Fibroblast of skin of back (primary cell): ENCODE results near the gene RERE.
"Not testable (repeated sequence)": the region's sequence is repeated elsewhere in the genome, so short reads cannot be mapped to it uniquely, and the experiment has no call there.

Experiments
- DNase-seq: peaks from one replicate; pipeline ENCODE4 v3.0.0-alpha.2; 2013

The RERE gene

DNA sequence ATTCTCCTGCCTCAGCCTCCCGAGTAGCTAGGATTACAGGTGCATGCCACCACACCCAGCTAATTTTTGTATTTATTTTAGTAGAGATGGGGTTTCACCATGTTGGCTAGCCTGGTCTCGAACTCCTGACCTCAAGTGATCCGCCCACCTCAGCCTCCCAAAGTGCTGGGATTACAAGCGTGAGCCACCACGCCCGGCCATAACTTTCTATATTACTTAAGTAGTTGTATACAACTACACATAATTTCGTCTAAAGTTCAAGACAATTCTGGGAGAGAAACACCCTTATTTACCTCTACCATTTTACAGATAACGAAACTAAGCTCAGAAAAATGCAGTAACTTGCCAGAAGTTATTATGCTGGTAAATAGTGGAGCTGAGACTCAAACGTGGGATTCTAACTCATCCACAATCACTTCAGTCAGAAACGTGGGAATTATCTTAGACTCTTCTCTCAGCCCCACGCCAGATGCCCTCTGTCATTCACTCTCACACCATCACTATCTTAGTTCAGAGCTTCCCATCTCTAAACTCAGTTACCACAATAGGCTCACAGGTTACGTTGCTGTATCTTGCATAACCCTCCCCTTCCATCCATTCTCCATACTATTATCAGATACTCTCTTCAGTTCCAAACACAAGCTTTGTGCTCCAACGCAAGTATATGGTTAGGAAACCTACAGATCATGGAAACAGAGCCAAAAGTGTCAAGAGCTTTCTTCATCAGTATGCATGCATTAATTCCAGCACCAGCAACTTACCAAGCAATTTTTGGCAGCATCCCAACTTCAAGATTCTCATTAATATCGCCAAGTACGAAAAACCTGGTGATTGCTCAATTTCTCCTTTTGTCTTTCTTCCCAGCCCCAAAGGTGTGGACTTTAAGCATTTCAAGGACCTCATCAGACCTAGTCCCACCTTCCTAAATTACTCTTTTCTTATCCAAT, 69.3 kb downstream of the RERE start:
- no peak for DNase-seq

DNA sequence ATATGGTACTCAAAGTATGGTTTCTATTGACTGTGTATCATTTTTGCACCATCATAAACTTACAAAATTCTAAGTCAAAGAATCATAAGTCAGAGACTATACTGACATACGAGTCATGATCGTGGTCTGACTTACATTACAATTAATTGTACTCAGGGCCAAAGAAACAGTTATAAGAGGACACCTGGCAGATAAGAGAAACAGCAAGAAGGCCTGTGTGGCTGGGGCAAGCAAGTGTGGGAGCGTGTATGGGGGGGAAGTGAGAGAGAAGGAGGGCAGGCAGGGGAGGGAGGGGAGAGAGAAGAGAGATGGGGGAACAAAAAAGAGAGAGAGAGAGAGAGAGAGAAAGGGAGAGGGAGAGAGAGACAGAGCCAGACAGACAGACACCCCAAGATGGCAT, 70.9 kb downstream of the RERE start:
- peak; percentile 18 for DNase-seq

DNA sequence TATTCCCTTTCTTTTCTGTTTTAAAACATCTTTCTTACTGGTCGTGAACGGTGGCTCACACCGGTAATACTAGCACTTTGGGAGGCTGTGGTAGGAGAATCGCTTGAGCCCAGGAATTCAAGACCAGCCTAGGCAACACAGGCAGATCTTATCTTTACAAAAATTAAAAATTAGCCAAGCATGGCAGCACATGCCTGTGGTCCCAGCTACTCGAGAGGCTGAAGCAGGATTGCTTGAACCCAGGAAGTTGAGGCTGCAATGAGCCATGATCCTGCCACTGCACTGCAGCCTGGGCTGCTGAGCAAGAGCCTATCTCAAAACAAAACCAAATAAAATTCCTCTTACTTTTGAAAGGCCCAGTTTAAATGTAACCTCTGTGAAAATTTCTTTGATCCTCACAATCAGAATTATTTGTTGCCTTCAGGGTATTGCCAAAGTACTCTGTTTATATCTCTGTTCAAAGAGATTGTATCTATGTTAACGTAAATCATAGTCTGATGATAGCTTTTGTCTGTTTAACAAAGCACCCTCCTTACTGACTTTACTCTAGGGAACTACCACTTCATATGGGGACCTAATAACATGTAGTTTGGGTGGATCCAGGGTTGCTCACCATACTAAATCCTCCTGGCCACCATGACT, 71.6 kb downstream of the RERE start:
- no peak for DNase-seq

DNA sequence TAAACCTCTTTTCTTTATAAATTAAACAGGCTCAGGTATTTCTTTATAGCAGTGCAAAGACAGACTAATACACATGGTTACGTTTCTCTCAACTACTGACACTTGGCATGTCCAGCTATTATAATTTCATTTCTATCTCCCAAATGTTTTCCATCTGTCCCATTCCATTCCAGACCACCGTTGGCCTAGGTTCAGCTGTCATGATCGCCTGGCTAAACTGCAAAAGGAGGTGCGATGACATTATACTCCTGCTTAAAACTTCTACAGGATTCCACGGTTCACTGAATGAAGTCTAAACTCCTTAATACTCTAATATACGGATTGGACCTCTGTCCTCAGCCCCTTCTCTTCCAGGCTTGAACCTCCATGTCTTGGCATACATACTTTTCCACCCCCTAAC, 72.1 kb downstream of the RERE start:
- DNase-seq = no peak

DNA sequence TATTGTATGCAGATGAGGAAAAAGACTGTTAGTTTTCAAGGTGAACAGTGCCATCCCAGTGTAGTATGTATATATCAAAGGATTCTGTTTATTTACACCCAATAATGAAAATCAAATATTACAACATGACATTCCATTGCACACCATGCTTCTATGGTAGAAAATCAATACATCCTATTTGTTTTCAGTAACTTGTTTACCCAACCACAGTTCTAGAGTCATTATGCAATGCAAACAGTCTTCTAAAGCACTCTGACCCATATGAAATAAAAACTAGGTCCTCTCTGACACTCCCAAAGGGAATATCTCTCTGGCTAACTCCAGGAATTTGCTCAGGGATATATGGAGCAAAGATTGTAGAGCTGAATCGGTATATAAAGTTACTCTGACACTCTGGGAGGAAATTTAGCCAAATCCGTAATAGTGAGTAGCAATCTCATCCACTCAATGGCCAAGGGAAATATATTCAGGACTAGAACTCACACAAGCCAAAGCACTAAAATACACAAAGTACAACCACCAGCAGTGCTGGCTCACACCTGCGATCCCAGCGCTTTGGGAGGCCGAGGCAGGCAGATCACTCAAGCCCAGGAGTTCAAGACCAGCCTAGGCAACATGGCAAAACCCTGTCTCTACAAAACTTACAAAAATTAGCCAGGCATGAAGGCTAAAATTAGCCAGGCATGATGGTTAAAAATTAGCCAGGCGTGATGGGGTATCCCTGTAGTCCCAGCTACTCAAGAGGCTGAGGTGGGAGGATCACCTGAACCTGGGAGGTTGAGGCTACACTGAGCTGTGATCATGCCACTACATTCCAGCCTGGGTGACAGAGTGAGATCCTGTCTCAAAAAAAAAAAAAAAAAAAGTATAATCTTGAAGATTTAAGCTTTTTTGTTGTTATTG, 75.2 kb downstream of the RERE start:
- DNase-seq = no peak

DNA sequence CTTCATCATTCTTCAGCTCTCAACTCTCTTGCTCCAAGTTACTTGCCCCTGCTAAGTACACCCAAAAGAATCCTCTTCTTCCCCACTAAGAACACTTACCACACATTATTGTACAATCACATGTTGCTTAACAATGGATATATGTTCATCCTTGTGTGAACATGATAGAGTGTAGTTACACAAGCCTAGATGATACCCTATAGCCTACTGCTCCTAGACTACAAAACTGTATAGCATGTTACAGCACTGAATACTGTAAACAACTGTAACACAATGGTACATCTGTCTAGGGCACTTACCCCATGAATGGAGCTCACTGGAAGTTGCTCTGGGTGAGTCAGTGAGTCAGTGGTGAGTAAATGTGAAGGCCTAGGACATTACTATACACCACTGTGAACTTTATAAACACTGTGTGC, 77.4 kb downstream of the RERE start:
- peak; percentile 81 for DNase-seq

DNA sequence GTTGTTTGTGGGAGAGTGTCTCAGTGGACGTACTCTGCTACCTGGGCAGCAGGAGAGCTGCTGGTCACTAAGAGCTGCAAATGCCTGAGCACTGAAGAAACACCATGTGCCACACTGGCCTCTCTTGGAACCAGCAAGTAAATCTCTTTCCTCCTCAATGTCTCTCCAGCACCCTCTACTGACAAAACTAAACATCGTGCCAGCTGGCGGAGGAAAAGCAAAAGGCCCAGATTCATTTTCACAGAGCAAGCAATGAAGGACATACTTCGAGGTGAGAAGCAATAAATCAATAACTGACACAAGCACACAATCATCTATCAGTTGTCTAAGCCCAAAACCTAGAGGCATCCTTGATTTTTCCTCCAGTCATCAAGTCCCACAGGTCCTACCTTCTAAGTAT, 78.1 kb downstream of the RERE start:
- no peak for DNase-seq

DNA sequence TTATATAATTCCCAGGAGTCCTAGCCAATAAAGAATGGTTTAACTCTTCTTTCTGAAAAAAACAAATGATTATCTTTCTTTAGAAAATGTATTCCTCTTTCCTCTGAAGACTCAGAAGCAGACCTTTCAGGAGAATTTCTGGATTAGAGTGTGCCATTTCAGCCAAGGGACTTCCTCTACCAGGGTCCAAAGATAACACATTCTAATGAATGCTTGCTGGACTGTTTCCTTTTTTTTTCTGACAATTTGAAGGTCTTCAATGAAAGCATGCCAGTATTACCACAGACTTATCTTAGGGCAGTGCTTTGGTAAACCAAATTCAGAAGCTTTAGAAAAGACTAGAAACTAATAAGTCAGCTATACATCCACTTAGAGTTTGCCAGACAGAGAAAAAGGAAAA, 80.5 kb downstream of the RERE start:
- DNase-seq = no peak

DNA sequence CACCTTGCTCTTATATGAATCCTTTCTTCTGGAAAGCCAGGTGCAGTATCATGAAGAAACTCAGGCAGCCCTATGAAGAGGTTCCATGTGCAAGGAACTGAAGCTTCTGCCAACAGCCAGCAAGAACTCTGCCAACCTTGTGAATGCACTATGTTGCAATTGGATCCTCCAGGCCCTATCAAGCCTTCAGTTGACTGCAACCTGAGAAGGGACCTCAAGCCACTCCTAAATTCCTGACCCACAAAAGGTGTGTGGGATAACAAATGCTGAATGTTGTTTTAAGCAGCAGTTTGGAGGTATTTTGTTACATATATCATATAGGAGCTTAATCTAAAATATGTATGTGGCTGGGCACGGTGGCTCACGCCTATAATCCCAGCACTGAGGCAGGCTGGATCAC, 84.0 kb downstream of the RERE start:
- DNase-seq = no peak

DNA sequence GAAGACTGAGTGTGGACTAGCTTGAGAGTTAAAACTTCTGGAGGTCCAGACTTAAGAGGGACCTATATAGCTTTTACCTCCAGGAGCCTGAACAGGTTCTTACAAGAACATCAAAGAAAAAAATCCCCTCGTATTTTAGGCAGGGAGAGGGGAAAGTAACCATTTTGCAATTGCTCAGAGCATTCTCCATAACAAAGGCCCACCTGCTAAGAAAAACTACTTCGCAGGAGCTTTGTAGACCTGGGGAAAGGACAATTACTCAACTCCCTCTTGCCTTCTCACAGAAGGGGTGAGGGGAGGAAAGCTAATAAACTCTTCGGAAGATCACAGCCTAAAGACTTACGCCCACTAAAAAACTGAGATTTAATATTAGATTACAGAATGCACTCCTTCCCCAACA, 86.3 kb downstream of the RERE start:
- DNase-seq = no peak

DNA sequence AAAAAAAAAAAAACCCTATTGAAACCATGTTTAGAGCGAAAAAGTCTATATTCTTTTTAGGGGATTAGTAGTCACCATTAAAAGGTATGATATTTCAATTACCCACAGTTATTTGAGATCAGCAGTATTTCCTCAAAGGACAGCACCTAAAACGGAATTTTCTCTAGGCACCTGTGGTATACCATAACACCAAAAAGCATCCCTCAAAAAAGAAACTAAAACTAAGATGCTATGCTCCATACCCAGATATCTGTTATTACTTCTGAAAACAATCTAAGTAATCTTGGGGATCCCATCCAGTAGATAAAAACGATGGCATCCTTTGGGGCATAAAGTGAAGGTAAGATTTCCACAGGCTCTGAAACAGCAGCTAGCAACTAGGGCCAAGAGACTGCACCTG, 89.0 kb downstream of the RERE start:
- no peak for DNase-seq

DNA sequence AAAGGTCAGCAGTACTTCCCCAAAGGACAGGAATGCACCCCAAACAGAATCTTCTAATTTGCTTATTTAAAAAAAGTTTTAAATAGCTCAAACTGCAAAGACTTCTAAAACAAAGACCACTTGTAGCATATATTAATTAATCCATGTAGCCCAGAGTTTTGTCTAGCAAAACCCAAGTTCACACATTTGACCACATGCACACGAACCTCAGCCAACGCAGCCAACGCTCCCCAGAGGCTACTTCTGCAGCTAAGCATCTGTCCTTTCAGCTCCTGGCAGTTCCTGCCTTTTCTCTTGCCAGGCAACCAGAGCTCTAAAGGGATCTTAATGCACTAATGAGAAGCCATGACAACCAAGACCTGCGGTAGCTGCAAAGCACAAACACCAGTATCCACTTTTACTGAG, 89.6 kb downstream of the RERE start:
- no peak for DNase-seq

DNA sequence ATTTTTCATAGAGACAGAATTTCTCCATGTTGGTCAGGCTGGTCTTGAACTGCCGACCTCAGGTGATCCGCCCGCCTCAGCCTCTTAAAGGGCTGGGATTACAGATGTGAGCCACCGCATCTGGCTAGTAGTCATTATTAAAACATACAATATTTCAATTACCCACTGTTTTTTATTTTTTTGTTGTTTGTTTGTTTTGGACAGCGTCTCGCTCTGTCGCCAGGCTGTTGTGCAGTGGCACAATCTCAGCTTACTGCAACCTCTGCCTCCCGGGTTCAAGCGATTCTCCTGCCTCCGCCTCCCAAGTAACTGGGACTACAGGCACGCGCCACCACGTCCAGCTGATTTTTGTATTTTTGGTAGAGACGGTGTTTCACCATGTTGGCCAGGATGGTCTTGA, 90.1 kb downstream of the RERE start:
- not testable (repeated sequence) for DNase-seq

DNA sequence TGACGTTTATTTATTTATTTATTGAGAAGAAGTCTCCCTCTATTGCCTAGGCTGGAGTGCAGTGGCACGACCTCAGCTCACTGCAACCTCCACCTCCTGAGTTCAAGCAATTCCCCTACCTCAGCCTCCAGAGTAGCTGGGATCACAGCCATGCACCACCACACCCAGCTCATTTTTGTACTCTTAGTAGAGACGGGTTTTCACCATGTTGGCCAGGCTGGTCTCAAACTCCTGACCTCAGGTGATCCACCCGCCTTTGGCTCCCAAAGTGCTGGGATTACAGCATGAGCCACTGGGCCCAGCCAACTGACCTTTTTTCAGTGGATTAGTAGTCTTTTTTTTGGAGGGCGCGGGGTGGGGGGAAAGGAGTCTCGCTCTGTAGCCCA, 90.6 kb downstream of the RERE start:
- not testable (repeated sequence) for DNase-seq

DNA sequence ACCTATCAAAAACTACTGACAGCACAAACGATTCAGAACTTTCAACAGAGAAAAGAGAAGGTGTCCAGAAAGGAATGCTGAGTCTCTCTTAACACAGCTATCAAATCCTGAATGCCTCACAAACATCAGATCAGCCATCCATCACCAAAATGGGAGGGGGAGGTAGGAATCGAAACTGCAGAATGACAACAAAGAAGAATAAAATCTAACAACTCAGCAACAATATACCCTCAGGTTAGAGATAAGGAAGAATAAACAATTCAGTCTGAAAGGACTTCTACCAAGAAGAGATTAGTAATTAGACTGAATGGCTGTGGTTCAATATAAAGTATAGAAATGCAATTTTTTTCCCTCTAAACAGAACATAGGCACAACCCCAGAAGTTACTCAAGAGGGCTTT, 94.4 kb downstream of the RERE start:
- no peak for DNase-seq

DNA sequence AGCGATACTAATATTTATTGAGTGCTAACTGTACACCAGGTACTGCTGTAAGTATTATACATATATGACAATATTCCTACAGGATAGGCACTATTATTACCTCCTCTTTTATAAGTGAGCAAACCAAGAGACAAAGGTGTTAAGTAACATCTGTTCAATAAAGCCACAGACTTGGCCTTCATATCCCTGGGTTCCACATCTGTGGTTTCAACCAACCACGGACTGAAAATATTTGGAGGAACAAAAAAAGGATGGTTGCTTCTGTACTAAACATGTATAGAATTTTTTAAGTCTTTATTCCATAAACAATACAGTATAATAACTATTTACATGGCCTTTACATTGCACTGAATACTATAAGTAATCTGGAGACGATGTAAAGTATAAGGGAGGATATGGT, 95.1 kb downstream of the RERE start:
- no peak for DNase-seq

DNA sequence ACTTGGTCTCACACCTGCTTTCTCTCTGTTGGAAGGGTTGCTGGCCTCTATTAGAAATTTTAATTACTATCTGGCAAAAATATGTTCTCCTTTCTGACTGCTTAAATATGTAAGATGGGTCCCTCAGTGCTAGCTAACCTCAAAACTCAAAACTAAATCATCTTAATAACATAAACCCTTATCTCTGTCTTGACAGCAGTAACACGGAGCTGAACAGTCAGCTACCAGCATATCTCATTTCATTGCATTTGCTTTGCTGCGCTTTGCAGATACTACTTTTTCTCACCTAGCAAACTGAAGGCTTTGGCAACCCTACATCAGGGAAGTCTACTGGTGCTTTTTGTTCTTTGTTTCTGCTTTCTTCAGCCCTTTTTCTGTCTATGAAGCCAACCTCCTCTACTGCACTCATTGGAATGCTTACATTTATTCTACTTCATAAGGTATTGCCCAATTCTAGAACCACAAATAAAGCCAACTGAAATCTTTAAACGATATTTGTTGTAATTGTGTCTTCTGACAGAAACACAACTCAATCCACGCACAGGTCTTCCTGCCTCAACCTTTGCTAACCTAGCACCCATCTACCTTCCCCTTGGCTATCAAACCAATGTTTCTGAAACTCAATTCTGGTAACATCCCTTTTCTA, 95.6 kb downstream of the RERE start:
- DNase-seq = no peak

DNA sequence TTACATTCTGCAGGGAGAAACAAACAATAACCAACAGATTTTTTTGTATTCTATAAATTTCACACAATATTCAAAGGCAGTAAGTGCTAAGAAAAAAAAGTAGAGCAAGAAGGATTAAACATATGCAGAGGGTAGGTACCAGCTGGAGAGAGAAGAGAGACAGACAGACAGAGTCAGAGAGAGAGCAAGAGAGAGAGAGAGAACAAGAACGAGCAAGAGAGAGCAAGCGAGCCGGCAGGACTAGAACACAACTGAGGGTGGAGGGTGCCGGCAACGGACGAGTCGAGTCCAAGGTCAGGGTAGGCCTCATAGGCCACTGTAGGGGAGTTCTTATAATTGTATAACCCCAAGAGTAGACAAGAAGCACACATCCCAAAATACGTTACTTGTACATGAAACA, 97.1 kb downstream of the RERE start:
- no peak for DNase-seq

DNA sequence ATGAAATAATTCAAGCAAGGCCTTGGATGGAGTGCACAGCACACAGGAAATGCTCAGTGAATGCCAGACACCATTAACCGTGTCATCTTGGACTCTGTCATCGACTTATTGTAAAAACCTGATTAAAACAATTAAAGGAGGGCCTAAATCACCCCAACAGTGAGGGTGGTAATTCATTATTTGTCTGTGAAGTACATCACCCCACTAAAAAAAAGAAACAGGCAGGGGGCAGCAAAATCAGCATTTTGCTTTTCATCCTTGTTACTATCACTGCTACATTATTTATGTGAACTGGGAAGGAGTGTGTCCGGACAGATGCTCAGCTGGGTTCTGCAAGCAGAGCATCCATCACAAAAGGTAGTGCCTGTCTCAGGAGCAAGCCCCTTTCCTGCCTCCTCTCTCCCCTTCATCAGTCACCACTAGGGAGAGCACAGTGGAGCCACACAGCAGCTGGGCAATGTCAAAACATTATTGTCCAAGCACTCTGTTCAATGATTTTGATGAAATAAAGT, 98.5 kb downstream of the RERE start:
- no peak for DNase-seq

DNA sequence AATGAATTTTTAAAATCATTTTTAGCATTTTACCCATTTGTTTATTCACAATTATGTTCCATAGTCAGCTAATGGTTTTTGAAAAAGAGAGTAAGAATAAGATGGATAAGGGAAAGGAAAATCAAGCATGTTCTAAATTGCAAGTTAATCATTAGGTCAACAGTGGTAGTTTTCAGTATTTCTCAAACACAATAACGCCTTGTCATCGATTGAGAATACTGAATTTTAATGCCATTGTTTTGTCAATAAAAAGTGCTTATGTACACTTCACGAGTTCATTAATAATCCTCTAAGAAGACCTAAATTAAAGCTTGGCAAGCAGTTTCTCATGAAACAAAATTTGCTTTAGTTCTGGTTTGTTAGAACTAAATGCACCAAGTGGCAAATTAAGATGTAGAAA, 100.3 kb downstream of the RERE start:
- DNase-seq = no peak

DNA sequence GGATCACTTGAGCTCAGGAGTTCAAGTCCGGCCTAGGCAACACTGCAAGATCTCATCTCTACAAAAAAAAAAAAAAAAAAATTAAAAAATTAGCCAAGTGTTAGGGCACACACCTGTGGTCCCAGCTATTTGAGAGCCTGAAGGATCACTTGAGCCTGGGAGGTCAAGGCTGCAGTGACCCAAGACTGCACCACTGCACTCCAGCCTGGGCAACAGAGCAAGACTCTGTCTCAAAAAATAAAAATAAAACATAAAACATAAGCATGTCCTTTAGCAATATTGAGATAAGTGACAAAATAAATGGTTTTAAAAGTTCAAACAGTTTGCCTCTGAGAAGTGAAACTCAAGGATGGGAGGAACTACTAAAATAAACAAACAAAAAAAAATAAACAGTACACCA, 101.2 kb downstream of the RERE start:
- no peak for DNase-seq

DNA sequence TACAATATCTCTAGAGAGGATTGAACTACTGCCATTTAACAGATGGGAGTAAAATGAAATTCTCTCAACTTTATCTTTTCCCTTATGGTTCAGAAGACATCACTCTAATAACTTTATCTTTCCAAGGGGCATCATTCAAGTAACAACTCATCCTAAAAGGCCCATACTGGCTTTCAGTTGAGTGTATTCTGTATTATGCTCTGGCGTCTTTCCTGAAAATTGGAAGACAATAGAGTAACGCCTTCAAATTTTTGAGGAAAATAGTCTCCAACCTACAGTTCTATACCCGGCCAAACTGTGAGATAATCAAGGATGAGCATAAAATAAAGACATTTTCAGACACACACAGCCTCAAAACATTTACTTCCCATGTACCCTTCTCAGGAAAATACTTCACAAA, 103.3 kb downstream of the RERE start:
- no peak for DNase-seq
